HepG2 (cell line): ENCODE results near the gene DOCK11. TPM values are rescaled to one million over a fixed set of nuclear protein-coding genes. Genes with fewer than 3 reads are reported as not detected.

Experiments
- ATAC-seq: fragments of 200-7000 bp; cut with Tn5 transposase; 3 replicates; pipeline ENCODE4 v1.9.1; 2020; ENCODE audit warnings: mild to moderate bottlenecking, moderate library complexity
- BruUV-seq: library from RNA; stranded (reverse); fragments of 400-500 nt; replicated peaks from 2 replicates; lab custom pipeline; 2021; lab: Mats Ljungman, UMichigan
- CTCF ChIA-PET: fragments of 300-600 bp; formaldehyde crosslinking; extraction: SDS; loops from one replicate; lab custom pipeline; 2021; ENCODE audit warnings: low total read pairs, inconsistent platforms, low intra/inter-chr PET ratio; lab: Yijun Ruan, JAX
- POLR2A ChIA-PET: fragments of 350-600 bp; sonication (Branson Sonifier 250); formaldehyde crosslinking; loops from one replicate; lab custom pipeline; 2020; ENCODE audit warnings: antibody characterized with exemption, inconsistent platforms; lab: Yijun Ruan, JAX
- DNase-seq: peaks from one replicate; pipeline ENCODE4 v3.0.0-alpha.2; 2015; ENCODE audit warnings: low spot score
- FAIRE-seq: peaks from 3 replicates; lab custom pipeline; 2011; peaks lifted over from hg19 to GRCh38; lab: Jason Lieb, UNC
- H2AFZ ChIP-seq: one replicate; pipeline ENCODE4 v1.6.1; 2011; ENCODE audit warnings: low read length, inconsistent platforms
- H3K27ac ChIP-seq: fragments of 300-600 bp; 3 replicates; pipeline ENCODE4 v1.8.0; 2011; ENCODE audit warnings: mixed run types, mild to moderate bottlenecking, mixed read lengths, low read length, inconsistent platforms; ENCODE audit not compliant: insufficient read depth; ENCODE audit errors: extremely low read length
- H3K27me3 ChIP-seq, 2 experiments: fragments of 200-600 bp in 1 of 2; 2 replicates in 1 of 2; 3 replicates in 1 of 2; pipeline versions ENCODE4 v1.6.0 to v1.8.0; 2011; ENCODE audit warnings: low read length in 2 of 2, mild to moderate bottlenecking in 2 of 2, moderate library complexity in 2 of 2, inconsistent platforms in 1 of 2; ENCODE audit not compliant: insufficient read depth in 2 of 2, control insufficient read depth in 1 of 2
- H3K36me3 ChIP-seq, 2 experiments: fragments of 200-600 bp in 1 of 2; replicated peaks in 1 of 2; 2 replicates in 1 of 2; 3 replicates in 1 of 2; pipeline versions ENCODE4 v1.5.1 to v1.8.0; 2011; ENCODE audit warnings: low read length in 2 of 2, inconsistent platforms in 1 of 2; ENCODE audit not compliant: insufficient read depth in 2 of 2, control insufficient read depth in 1 of 2
- H3K4me1 ChIP-seq: 2 replicates; pipeline ENCODE4 v1.5.1; 2012; ENCODE audit warnings: low read length, inconsistent platforms; ENCODE audit not compliant: insufficient read depth
- H3K4me2 ChIP-seq: 2 replicates; pipeline ENCODE4 v1.6.0; 2011; ENCODE audit warnings: low read depth, low read length, inconsistent platforms
- H3K4me3 ChIP-seq, 3 experiments: fragments of 200-600 bp in 1 of 3; sonication (generic), shearing (Covaris generic) in 1 of 3; replicated peaks in 1 of 3; 2 replicates each; pipeline ENCODE4 v1.5.1; 2011 to 2016; ENCODE audit warnings: low read length in 3 of 3, inconsistent platforms in 2 of 3, low read depth in 2 of 3, mild to moderate bottlenecking in 2 of 3, control low read depth in 1 of 3, mixed read lengths in 1 of 3; ENCODE audit not compliant: insufficient read depth in 1 of 3
- H3K79me2 ChIP-seq: one replicate; pipeline ENCODE4 v1.6.1; 2011; ENCODE audit warnings: low read length, inconsistent platforms; ENCODE audit not compliant: insufficient read depth
- H3K9ac ChIP-seq: 2 replicates; pipeline ENCODE4 v1.6.0; 2011; ENCODE audit warnings: mild to moderate bottlenecking, low read depth, low read length, inconsistent platforms; ENCODE audit not compliant: insufficient read depth
- H3K9me3 ChIP-seq: 2 replicates; pipeline ENCODE4 v1.5.1; 2012; ENCODE audit warnings: mild to moderate bottlenecking, low read length
- H4K20me1 ChIP-seq: 2 replicates; pipeline ENCODE4 v1.6.0; 2011; ENCODE audit warnings: inconsistent platforms, mild to moderate bottlenecking, low read length, moderate library complexity; ENCODE audit not compliant: insufficient read depth
- AKAP8 ChIP-seq: sonication (generic); formaldehyde crosslinking; IDR thresholded peaks from 2 replicates; pipeline ENCODE4 v1.5.1; 2020; ENCODE audit warnings: mild to moderate bottlenecking, missing genetic modification reagents
- MAZ ChIP-seq, 2 experiments: sonication (generic) in 1 of 2; formaldehyde crosslinking in 1 of 2; IDR thresholded peaks; 2 replicates each; pipeline versions ENCODE4 v1.5.0 to v1.6.1; 2012 to 2020; ENCODE audit warnings: low read depth in 2 of 2, mild to moderate bottlenecking in 2 of 2, borderline replicate concordance in 1 of 2, improper control_type of control experiment in 1 of 2, low read length in 1 of 2, missing genetic modification reagents in 1 of 2, moderate library complexity in 1 of 2
- MLLT10 ChIP-seq: sonication (generic); formaldehyde crosslinking; IDR thresholded peaks from 2 replicates; pipeline ENCODE4 v1.4.0; 2020; ENCODE audit warnings: missing genetic modification reagents
- REL ChIP-seq: sonication (generic); formaldehyde crosslinking; conservative IDR thresholded peaks from 2 replicates; pipeline ENCODE4 v1.8.0; 2022; ENCODE audit warnings: mild to moderate bottlenecking, missing genetic modification reagents, moderate library complexity
- RFX3 ChIP-seq: IDR thresholded peaks from 2 replicates; pipeline ENCODE4 v1.6.1; 2016; ENCODE audit warnings: missing biosample characterization, missing genetic modification reagents
- SIN3A ChIP-seq: IDR thresholded peaks from 2 replicates; pipeline ENCODE4 v1.6.1; 2011; ENCODE audit warnings: low read depth, mild to moderate bottlenecking, control low read depth, low read length, borderline replicate concordance
- THAP7 ChIP-seq: sonication (generic); formaldehyde crosslinking; IDR thresholded peaks from 2 replicates; pipeline ENCODE4 v1.8.1; 2023; ENCODE audit warnings: mild to moderate bottlenecking, missing genetic modification reagents
- ZNF30 ChIP-seq: sonication (generic); formaldehyde crosslinking; IDR thresholded peaks from 2 replicates; pipeline ENCODE4 v1.5.0; 2020; ENCODE audit warnings: mild to moderate bottlenecking, missing genetic modification reagents
- ZNF550 ChIP-seq: sonication (generic); formaldehyde crosslinking; IDR thresholded peaks from 2 replicates; pipeline ENCODE4 v1.4.0; 2020; ENCODE audit warnings: mild to moderate bottlenecking, missing genetic modification reagents, borderline replicate concordance
- ZNF713 ChIP-seq: sonication (generic); formaldehyde crosslinking; IDR thresholded peaks from 2 replicates; pipeline ENCODE4 v1.4.0; 2020; ENCODE audit warnings: mild to moderate bottlenecking, missing genetic modification reagents
- WGBS: methylation state at CpG from one replicate; pipeline ENCODE4 v1.1.6; 2017; ENCODE audit warnings: low lambda C conversion rate; 5-methylcytosine and 5-hydroxymethylcytosine counted together
- in situ Hi-C: cut with HindIII; loops from 2 replicates; pipeline ENCODE4 v1.10.0; 2017; ENCODE audit warnings: low pct_unique_long_range_greater_than_20kb; ENCODE audit not compliant: extremely low pct_ligation_motif_present
- intact Hi-C: fragments of 100-400 bp; cut with micrococcal nuclease; formaldehyde crosslinking; loops from one replicate; pipeline ENCODE4 v1.10.0; 2022; ENCODE audit not compliant: unreplicated experiment
- polyA plus RNA-seq, 8 experiments: library from polyadenylated mRNA; depleted of rRNA in 3 of 8; stranded (reverse) in 7 of 8; unstranded in 1 of 8; fragments of >200 nt; fragmentation: Illumina TruSeq in 4 of 8; extraction: Trizol in 4 of 8; gene quantifications; 2 replicates each; pipeline versions ENCODE4 v1.2.1 to v1.2.3, GENCODE V29; 2011 to 2016; ENCODE audit warnings: low read depth in 4 of 8, missing spikeins in 1 of 8, mixed read lengths in 1 of 8; ENCODE audit not compliant: insufficient read depth in 1 of 8
- total RNA-seq, 5 experiments: library from RNA; depleted of rRNA; stranded (reverse); fragments of >200 nt; fragmentation: Illumina TruSeq; extraction: Trizol; gene quantifications; 2 replicates each; pipeline ENCODE4 v1.2.3, GENCODE V29; 2016; ENCODE audit warnings: low read depth in 1 of 5
- TF ChIP-seq, protein P1 (sequence below): sonication (generic); formaldehyde crosslinking; IDR thresholded peaks from 2 replicates; pipeline ENCODE4 v1.4.0; 2020; ENCODE audit warnings: mild to moderate bottlenecking, missing genetic modification reagents
- TF ChIP-seq, protein P2 (sequence below): sonication (generic); formaldehyde crosslinking; IDR thresholded peaks from 2 replicates; pipeline ENCODE4 v1.4.0; 2020; ENCODE audit warnings: missing genetic modification reagents
- TF ChIP-seq, protein P3 (sequence below): sonication (generic); formaldehyde crosslinking; IDR thresholded peaks from 2 replicates; pipeline ENCODE4 v1.9.0; 2021; ENCODE audit warnings: missing genetic modification reagents, mild to moderate bottlenecking, borderline replicate concordance
- TF ChIP-seq, protein P4 (sequence below): IDR thresholded peaks from 2 replicates; pipeline ENCODE4 v1.6.1; 2012; ENCODE audit warnings: inconsistent platforms
- TF ChIP-seq, protein P5 (sequence below): sonication (generic); formaldehyde crosslinking; IDR thresholded peaks from 2 replicates; pipeline ENCODE4 v1.5.1; 2020; ENCODE audit warnings: missing genetic modification reagents, mild to moderate bottlenecking, borderline replicate concordance

Gene DOCK11
- total and polyA plus RNA-seq, 2 of the 13 experiments (the other 11 are each of a cell fraction or from before 2014, with no cell fraction given) = 0.02 to 0.12 TPM

DNA sequence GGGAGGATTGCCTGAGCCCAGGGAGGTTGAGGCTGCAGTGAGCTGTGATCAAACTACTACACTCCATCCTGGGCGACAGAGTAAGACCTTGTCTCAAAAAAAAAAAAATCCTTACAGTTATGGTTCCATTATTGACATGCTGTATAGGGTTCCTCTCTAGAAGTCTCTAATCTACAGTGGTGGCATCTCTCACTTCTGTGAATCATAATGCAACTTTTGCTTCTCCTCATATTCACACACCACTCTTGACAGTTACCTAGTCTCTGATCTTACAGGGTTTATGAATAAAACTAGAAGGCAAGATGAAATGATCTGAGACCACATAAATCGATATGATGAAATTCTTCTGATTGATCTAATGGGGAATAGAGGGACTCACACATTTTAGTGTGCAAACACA is 40.6 kb downstream of the DOCK11 start:
- no peak overlapping the region for H2AFZ ChIP-seq
- intact Hi-C loops = no loop called here
- 40% methylated on average over 2 of the region's 2 CpGs for WGBS
- TF ChIP-seq, protein P1, sequence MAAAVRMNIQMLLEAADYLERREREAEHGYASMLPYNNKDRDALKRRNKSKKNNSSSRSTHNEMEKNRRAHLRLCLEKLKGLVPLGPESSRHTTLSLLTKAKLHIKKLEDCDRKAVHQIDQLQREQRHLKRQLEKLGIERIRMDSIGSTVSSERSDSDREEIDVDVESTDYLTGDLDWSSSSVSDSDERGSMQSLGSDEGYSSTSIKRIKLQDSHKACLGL = no peak
- TF ChIP-seq RFX3 = no peak
- no peak for TF ChIP-seq AKAP8 (CRISPR knock-in tag)
- TF ChIP-seq THAP7 = no peak
- no peak for TF ChIP-seq REL (CRISPR knock-in tag)
- TF ChIP-seq, protein P2, sequence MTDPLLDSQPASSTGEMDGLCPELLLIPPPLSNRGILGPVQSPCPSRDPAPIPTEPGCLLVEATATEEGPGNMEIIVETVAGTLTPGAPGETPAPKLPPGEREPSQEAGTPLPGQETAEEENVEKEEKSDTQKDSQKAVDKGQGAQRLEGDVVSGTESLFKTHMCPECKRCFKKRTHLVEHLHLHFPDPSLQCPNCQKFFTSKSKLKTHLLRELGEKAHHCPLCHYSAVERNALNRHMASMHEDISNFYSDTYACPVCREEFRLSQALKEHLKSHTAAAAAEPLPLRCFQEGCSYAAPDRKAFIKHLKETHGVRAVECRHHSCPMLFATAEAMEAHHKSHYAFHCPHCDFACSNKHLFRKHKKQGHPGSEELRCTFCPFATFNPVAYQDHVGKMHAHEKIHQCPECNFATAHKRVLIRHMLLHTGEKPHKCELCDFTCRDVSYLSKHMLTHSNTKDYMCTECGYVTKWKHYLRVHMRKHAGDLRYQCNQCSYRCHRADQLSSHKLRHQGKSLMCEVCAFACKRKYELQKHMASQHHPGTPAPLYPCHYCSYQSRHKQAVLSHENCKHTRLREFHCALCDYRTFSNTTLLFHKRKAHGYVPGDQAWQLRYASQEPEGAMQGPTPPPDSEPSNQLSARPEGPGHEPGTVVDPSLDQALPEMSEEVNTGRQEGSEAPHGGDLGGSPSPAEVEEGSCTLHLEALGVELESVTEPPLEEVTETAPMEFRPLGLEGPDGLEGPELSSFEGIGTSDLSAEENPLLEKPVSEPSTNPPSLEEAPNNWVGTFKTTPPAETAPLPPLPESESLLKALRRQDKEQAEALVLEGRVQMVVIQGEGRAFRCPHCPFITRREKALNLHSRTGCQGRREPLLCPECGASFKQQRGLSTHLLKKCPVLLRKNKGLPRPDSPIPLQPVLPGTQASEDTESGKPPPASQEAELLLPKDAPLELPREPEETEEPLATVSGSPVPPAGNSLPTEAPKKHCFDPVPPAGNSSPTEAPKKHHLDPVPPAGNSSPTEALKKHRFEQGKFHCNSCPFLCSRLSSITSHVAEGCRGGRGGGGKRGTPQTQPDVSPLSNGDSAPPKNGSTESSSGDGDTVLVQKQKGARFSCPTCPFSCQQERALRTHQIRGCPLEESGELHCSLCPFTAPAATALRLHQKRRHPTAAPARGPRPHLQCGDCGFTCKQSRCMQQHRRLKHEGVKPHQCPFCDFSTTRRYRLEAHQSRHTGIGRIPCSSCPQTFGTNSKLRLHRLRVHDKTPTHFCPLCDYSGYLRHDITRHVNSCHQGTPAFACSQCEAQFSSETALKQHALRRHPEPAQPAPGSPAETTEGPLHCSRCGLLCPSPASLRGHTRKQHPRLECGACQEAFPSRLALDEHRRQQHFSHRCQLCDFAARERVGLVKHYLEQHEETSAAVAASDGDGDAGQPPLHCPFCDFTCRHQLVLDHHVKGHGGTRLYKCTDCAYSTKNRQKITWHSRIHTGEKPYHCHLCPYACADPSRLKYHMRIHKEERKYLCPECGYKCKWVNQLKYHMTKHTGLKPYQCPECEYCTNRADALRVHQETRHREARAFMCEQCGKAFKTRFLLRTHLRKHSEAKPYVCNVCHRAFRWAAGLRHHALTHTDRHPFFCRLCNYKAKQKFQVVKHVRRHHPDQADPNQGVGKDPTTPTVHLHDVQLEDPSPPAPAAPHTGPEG (CRISPR knock-in tag) = no peak
- no peak for TF ChIP-seq ZNF30 (CRISPR knock-in tag)
- TF ChIP-seq, protein P3, sequence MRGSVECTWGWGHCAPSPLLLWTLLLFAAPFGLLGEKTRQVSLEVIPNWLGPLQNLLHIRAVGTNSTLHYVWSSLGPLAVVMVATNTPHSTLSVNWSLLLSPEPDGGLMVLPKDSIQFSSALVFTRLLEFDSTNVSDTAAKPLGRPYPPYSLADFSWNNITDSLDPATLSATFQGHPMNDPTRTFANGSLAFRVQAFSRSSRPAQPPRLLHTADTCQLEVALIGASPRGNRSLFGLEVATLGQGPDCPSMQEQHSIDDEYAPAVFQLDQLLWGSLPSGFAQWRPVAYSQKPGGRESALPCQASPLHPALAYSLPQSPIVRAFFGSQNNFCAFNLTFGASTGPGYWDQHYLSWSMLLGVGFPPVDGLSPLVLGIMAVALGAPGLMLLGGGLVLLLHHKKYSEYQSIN (CRISPR knock-in tag) = no peak
- TF ChIP-seq, protein P4, sequence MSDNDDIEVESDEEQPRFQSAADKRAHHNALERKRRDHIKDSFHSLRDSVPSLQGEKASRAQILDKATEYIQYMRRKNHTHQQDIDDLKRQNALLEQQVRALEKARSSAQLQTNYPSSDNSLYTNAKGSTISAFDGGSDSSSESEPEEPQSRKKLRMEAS = no peak
- no peak for TF ChIP-seq ZNF550 (CRISPR knock-in tag)
- TF ChIP-seq ZNF713 = no peak
- TF ChIP-seq, protein P5, sequence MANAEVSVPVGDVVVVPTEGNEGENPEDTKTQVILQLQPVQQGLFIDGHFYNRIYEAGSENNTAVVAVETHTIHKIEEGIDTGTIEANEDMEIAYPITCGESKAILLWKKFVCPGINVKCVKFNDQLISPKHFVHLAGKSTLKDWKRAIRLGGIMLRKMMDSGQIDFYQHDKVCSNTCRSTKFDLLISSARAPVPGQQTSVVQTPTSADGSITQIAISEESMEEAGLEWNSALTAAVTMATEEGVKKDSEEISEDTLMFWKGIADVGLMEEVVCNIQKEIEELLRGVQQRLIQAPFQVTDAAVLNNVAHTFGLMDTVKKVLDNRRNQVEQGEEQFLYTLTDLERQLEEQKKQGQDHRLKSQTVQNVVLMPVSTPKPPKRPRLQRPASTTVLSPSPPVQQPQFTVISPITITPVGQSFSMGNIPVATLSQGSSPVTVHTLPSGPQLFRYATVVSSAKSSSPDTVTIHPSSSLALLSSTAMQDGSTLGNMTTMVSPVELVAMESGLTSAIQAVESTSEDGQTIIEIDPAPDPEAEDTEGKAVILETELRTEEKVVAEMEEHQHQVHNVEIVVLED (CRISPR knock-in tag) = no peak
- no peak for TF ChIP-seq MLLT10 (CRISPR knock-in tag)
- TF ChIP-seq SIN3A = no peak
- TF ChIP-seq MAZ (IDR thresholded peaks at IDR 0.05; ENCODE audit: borderline replicate concordance, low read depth, low read length) = no peak
- no peak for TF ChIP-seq MAZ (CRISPR knock-in tag; IDR thresholded peaks at IDR 0.05; ENCODE audit: low read depth)

More for the DNA sequence above, 40.6 kb downstream of the DOCK11 start:
- Histone ChIP-seq H3K9ac (no peak overlapping the region), H3K79me2 (no peaks in the 10 kb centered on the region), H3K36me3 (no peaks in the 10 kb centered on the region), H3K27ac (no peak overlapping the region), H3K4me2 (no peak overlapping the region), H3K9me3 (no peaks in the 10 kb centered on the region), H3K4me1 (no peaks in the 10 kb centered on the region), H4K20me1 (no peaks in the 10 kb centered on the region), H3K27me3 (no peaks in the 10 kb centered on the region), H3K4me3 (no peak overlapping the region)
- DNase-seq (no peak), ATAC-seq (no peak), FAIRE-seq (no peak)
- BruUV-seq = no TSS peak
- POLR2A ChIA-PET = no interaction called here
- in situ Hi-C loops = no loop called here
- CTCF ChIA-PET = no interaction called here
